Measurements from ENCODE around the gene DYSF.

DYSF gene

GRCh38 chr2:71486881-71487640 lies 33.7 kb downstream of the DYSF start:
- TF ChIP-seq POLR2AphosphoS5 (IDR thresholded peaks at IDR 0.05; ENCODE audit: low read depth, low read length) (no peak), FOXP2 (optimal IDR thresholded peaks at IDR 0.05; ENCODE audit: borderline replicate concordance, extremely low read depth, extremely low read length, insufficient read depth) (no peak), REST (IDR thresholded peaks at IDR 0.05; ENCODE audit: insufficient read depth in 1 of 2, low read depth in 2 of 2, low read length in 2 of 2) (no peak), SIN3A (IDR thresholded peaks at IDR 0.05; ENCODE audit: borderline replicate concordance, insufficient read depth, low read length) (no peak), TAF1 (IDR thresholded peaks at IDR 0.05; ENCODE audit: borderline replicate concordance, insufficient read depth, low read length) (no peak)

GRCh38 chr2:71492112-71492511 lies 38.8 kb downstream of the DYSF start:
- no peak for TF ChIP-seq REST (IDR thresholded peaks at IDR 0.05; ENCODE audit: insufficient read depth in 1 of 2, low read depth in 2 of 2, low read length in 2 of 2)
- no peak for TF ChIP-seq FOXP2 (optimal IDR thresholded peaks at IDR 0.05; ENCODE audit: borderline replicate concordance, extremely low read depth, extremely low read length, insufficient read depth)
- TF ChIP-seq TAF1 (IDR thresholded peaks at IDR 0.05; ENCODE audit: borderline replicate concordance, insufficient read depth, low read length): no peak
- no peak for TF ChIP-seq SIN3A (IDR thresholded peaks at IDR 0.05; ENCODE audit: borderline replicate concordance, insufficient read depth, low read length)
- TF ChIP-seq POLR2AphosphoS5 (IDR thresholded peaks at IDR 0.05; ENCODE audit: low read depth, low read length): no peak

GRCh38 chr2:71494091-71494490 lies 40.7 kb downstream of the DYSF start:
- TF ChIP-seq TAF1 (IDR thresholded peaks at IDR 0.05; ENCODE audit: borderline replicate concordance, insufficient read depth, low read length) (no peak), POLR2AphosphoS5 (IDR thresholded peaks at IDR 0.05; ENCODE audit: low read depth, low read length) (no peak), SIN3A (IDR thresholded peaks at IDR 0.05; ENCODE audit: borderline replicate concordance, insufficient read depth, low read length) (no peak), REST (IDR thresholded peaks at IDR 0.05; ENCODE audit: insufficient read depth in 1 of 2, low read depth in 2 of 2, low read length in 2 of 2) (no peak), FOXP2 (optimal IDR thresholded peaks at IDR 0.05; ENCODE audit: borderline replicate concordance, extremely low read depth, extremely low read length, insufficient read depth) (no peak)

GRCh38 chr2:71494523-71495155 lies 41.3 kb downstream of the DYSF start:
- TF ChIP-seq FOXP2 (optimal IDR thresholded peaks at IDR 0.05; ENCODE audit: borderline replicate concordance, extremely low read depth, extremely low read length, insufficient read depth) (no peak), POLR2AphosphoS5 (IDR thresholded peaks at IDR 0.05; ENCODE audit: low read depth, low read length) (no peak), TAF1 (IDR thresholded peaks at IDR 0.05; ENCODE audit: borderline replicate concordance, insufficient read depth, low read length) (no peak), SIN3A (IDR thresholded peaks at IDR 0.05; ENCODE audit: borderline replicate concordance, insufficient read depth, low read length) (no peak), REST (IDR thresholded peaks at IDR 0.05; ENCODE audit: insufficient read depth in 1 of 2, low read depth in 2 of 2, low read length in 2 of 2) (no peak)

Measured in PFSK-1 (cell line).